H1 (cell line): ENCODE results near the gene MAPK8IP2. TPM values are rescaled to one million over a fixed set of nuclear protein-coding genes. Genes with fewer than 3 reads are reported as not detected.
A peak's percentile ranks its signal among the peaks of the same experiment; 100 is the strongest.

Experiments used
- ASH2L ChIP-seq: fragments of 200-600, 300-600 bp; sonication (generic); IDR thresholded peaks from one replicate; pipeline ENCODE4 v1.7.1; 2017; ENCODE audit warnings: low read length
- BCL11A ChIP-seq, 2 experiments: IDR thresholded peaks; one replicate each; pipeline ENCODE4 v1.6.1; 2011; ENCODE audit warnings: low read depth in 2 of 2, low read length in 2 of 2, mild to moderate bottlenecking in 2 of 2
- CEBPB ChIP-seq: IDR thresholded peaks from 2 replicates; pipeline ENCODE4 v1.6.1; 2012; ENCODE audit warnings: low read depth, low read length
- E2F6 ChIP-seq: IDR thresholded peaks from 2 replicates; pipeline ENCODE4 v1.6.1; 2012; ENCODE audit warnings: inconsistent platforms
- EP300 ChIP-seq, 2 experiments: IDR thresholded peaks; 1 replicate in 1 of 2; 2 replicates in 1 of 2; pipeline ENCODE4 v1.6.1; 2011 to 2012; ENCODE audit warnings: low read depth in 2 of 2, low read length in 2 of 2, mild to moderate bottlenecking in 2 of 2, borderline replicate concordance in 1 of 2, inconsistent platforms in 1 of 2, moderate library complexity in 1 of 2
- EZH2 ChIP-seq: fragments of 200-600 bp; sonication (generic); IDR thresholded peaks from 2 replicates; pipeline ENCODE4 v1.7.1; 2012; ENCODE audit warnings: low read depth, mild to moderate bottlenecking, moderate library complexity, low read length, inconsistent platforms; ENCODE audit not compliant: severe bottlenecking
- GTF2F1 ChIP-seq: IDR thresholded peaks from 2 replicates; pipeline ENCODE4 v1.6.1; 2012; ENCODE audit warnings: low read depth, low read length, improper control_type of control experiment, borderline replicate concordance
- HDAC2 ChIP-seq, 2 experiments: fragments of 300-600 bp in 1 of 2; sonication (generic) in 1 of 2; IDR thresholded peaks; 2 replicates each; pipeline ENCODE4 v1.6.1; 2011 to 2012; ENCODE audit warnings: low read depth in 2 of 2, low read length in 2 of 2, mild to moderate bottlenecking in 2 of 2, moderate library complexity in 2 of 2, borderline replicate concordance in 1 of 2, inconsistent platforms in 1 of 2
- HDAC6 ChIP-seq: IDR thresholded peaks from one replicate; pipeline ENCODE4 v1.7.1; 2012; ENCODE audit warnings: low read depth, mild to moderate bottlenecking, inconsistent platforms, low read length, moderate library complexity
- KDM5A ChIP-seq: fragments of 200-600 bp; IDR thresholded peaks from 2 replicates; pipeline ENCODE4 v1.7.1; 2012; ENCODE audit warnings: mild to moderate bottlenecking, low read length, inconsistent platforms, mixed read lengths
- MAFK ChIP-seq: IDR thresholded peaks from 2 replicates; pipeline ENCODE4 v1.6.1; 2012; ENCODE audit warnings: low read depth, mild to moderate bottlenecking, improper control_type of control experiment, low read length
- POU5F1 ChIP-seq: IDR thresholded peaks from 2 replicates; pipeline ENCODE4 v1.6.1; 2011; ENCODE audit warnings: low read depth, mild to moderate bottlenecking, low read length, moderate library complexity
- RBBP5 ChIP-seq: IDR thresholded peaks from 2 replicates; pipeline ENCODE4 v1.7.1; 2012; ENCODE audit warnings: low read depth, mild to moderate bottlenecking, inconsistent platforms, low read length, moderate library complexity, borderline replicate concordance
- RNF2 ChIP-seq: fragments of 200-900, 300-1000 bp; sonication (generic); IDR thresholded peaks from 2 replicates; pipeline ENCODE4 v1.7.1; 2016; ENCODE audit warnings: borderline replicate concordance, low read depth, mild to moderate bottlenecking, antibody characterized with exemption, low read length; ENCODE audit not compliant: poor library complexity, severe bottlenecking; ENCODE audit errors: missing control alignments
- SAP30 ChIP-seq: fragments of 300-600 bp; sonication (generic); IDR thresholded peaks from 2 replicates; pipeline ENCODE4 v1.7.1; 2012; ENCODE audit warnings: low read length, moderate library complexity, mild to moderate bottlenecking, inconsistent platforms; ENCODE audit not compliant: insufficient read depth, insufficient replicate concordance
- SIN3A ChIP-seq, 2 experiments: IDR thresholded peaks in 1 of 2; conservative IDR thresholded peaks in 1 of 2; 2 replicates each; pipeline ENCODE4 v1.6.1; 2011 to 2012; ENCODE audit warnings: low read length in 2 of 2, improper control_type of control experiment in 1 of 2, low read depth in 1 of 2, mild to moderate bottlenecking in 1 of 2
- SIRT6 ChIP-seq: IDR thresholded peaks from one replicate; pipeline ENCODE4 v1.7.1; 2012; ENCODE audit warnings: low read length, inconsistent platforms
- SP2 ChIP-seq: IDR thresholded peaks from 2 replicates; pipeline ENCODE4 v1.6.1; 2012; ENCODE audit warnings: mild to moderate bottlenecking, low read length, inconsistent platforms
- SRF ChIP-seq: IDR thresholded peaks from 2 replicates; pipeline ENCODE4 v1.6.1; 2011; ENCODE audit warnings: mild to moderate bottlenecking, low read depth, low read length, moderate library complexity
- TAF7 ChIP-seq: optimal IDR thresholded peaks from 2 replicates; pipeline ENCODE3; 2011; ENCODE audit warnings: low read depth, mild to moderate bottlenecking, inconsistent platforms, low read length, moderate library complexity, borderline replicate concordance
- TBP ChIP-seq: IDR thresholded peaks from 2 replicates; pipeline ENCODE4 v1.6.1; 2011; ENCODE audit warnings: low read depth, low read length, improper control_type of control experiment
- polyA plus RNA-seq, 7 experiments: library from polyadenylated mRNA; depleted of rRNA in 3 of 7; stranded (reverse) in 5 of 7; unstranded in 2 of 7; fragments of >200 nt in 5 of 7; fragments of 200-250 nt in 2 of 7; gene quantifications; 1 replicate in 5 of 7; 2 replicates in 1 of 7; 4 replicates in 1 of 7; pipeline versions ENCODE4 v1.2.1 to v1.2.3, GENCODE V29; 2011 to 2013; ENCODE audit warnings: missing spikeins in 2 of 7, mixed read lengths in 2 of 7
- total RNA-seq: library from RNA; stranded (reverse); fragmentation: NEBNext Ultra II Directional; extraction: Animal tissue kit (Norgen Biotek cat#: 25700); gene quantifications from 2 replicates; pipeline ENCODE4 v1.2.1, GENCODE V29; 2021
- TF ChIP-seq, protein P1 (sequence below): IDR thresholded peaks from 2 replicates; pipeline ENCODE4 v1.6.1; 2012; ENCODE audit warnings: inconsistent platforms

MAPK8IP2 gene
- total and polyA plus RNA-seq, 2 of the 8 experiments (the other 6 are each of a cell fraction or from before 2014, with no cell fraction given), result 1.5 to 5.5 TPM

- TF ChIP-seq BCL11A (IDR thresholded peaks at IDR 0.05; ENCODE audit: low read depth in 2 of 2, low read length in 2 of 2) (no peak), SP2 (no peak), EZH2 (no peak), GTF2F1 (no peak), TBP (no peak), SAP30 (no peak), RNF2 (no peak), HDAC6 (no peak), RBBP5 (no peak), ASH2L (peak; percentile 15), E2F6 (peak; percentile 90), CEBPB (no peak), SRF (no peak), EP300 (IDR thresholded peaks at IDR 0.05; ENCODE audit: borderline replicate concordance in 1 of 2, low read depth in 2 of 2, low read length in 2 of 2) (no peak), HDAC2 (IDR thresholded peaks at IDR 0.05; ENCODE audit: borderline replicate concordance in 1 of 2, low read depth in 2 of 2, low read length in 2 of 2) (no peak), MAFK (no peak), SIRT6 (no peak), TAF7 (peak; percentile 27), POU5F1 (no peak), KDM5A (no peak), SIN3A (conservative IDR thresholded peaks at IDR 0.05 in 1 of 2, IDR thresholded peaks at IDR 0.05 in 1 of 2; ENCODE audit: low read depth in 1 of 2, low read length in 2 of 2) (0 out of 4 replicates have a peak, but pooled peaks have one; percentile 18 to 50)
- TF ChIP-seq, protein P1, sequence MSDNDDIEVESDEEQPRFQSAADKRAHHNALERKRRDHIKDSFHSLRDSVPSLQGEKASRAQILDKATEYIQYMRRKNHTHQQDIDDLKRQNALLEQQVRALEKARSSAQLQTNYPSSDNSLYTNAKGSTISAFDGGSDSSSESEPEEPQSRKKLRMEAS, result peak; percentile 89
Measured at GRCh38 chr22:50627642-50628542, 27.3 kb downstream of the MAPK8IP2 start, which contains the start of gene ARSA (continued).
